CD8-positive, alpha-beta memory T cell (primary cell): ENCODE data around the gene C18orf32. TPM values are rescaled to one million over a fixed set of nuclear protein-coding genes. Genes with fewer than 3 reads are reported as not detected.

ENCODE experiments used
- CTCF ChIA-PET: fragments of 350-600 bp; sonication (Branson Sonifier 250); formaldehyde crosslinking; loops from one replicate; lab custom pipeline; 2021; ENCODE audit warnings: antibody characterized with exemption; lab: Charles Lee
- POLR2A ChIA-PET: fragments of 350-600 bp; sonication (Branson Sonifier 250); formaldehyde crosslinking; loops from one replicate; lab custom pipeline; 2021; ENCODE audit warnings: antibody characterized with exemption; lab: Charles Lee
- DNase-seq, 5 donors: peaks; one replicate each; pipeline versions ENCODE4 v3.0.0 to v3.0.0-alpha.2; 2020 to 2022; ENCODE audit warnings: mixed read lengths in 1 of 5
- H3K27ac ChIP-seq: one replicate; pipeline ENCODE4 v1.7.0; 2013; ENCODE audit warnings: low read depth, mild to moderate bottlenecking, low read length, moderate library complexity
- H3K27me3 ChIP-seq: 2 replicates; pipeline ENCODE4 v1.7.0; 2013; ENCODE audit warnings: low read length, mild to moderate bottlenecking; ENCODE audit not compliant: insufficient read depth, poor library complexity, severe bottlenecking
- H3K36me3 ChIP-seq: 2 replicates; pipeline ENCODE4 v1.7.0; 2013; ENCODE audit warnings: mild to moderate bottlenecking, low read length, moderate library complexity; ENCODE audit not compliant: insufficient read depth
- H3K4me1 ChIP-seq: 2 replicates; pipeline ENCODE4 v1.7.0; 2013; ENCODE audit warnings: mild to moderate bottlenecking, low read length, moderate library complexity; ENCODE audit not compliant: insufficient read depth
- H3K4me3 ChIP-seq: 2 replicates; pipeline ENCODE4 v1.7.0; 2013; ENCODE audit warnings: mild to moderate bottlenecking, low read length
- H3K9me3 ChIP-seq: 2 replicates; pipeline ENCODE4 v1.7.0; 2013; ENCODE audit warnings: mild to moderate bottlenecking, low read length
- H3K27ac Mint-ChIP-seq, 8 donors: one replicate each; pipeline ENCODE4 v1.8.0; 2020 to 2021; ENCODE audit warnings: mixed read lengths in 8 of 8, mild to moderate bottlenecking in 6 of 8, inconsistent platforms in 3 of 8, moderate library complexity in 3 of 8
- H3K27me3 Mint-ChIP-seq, 2 donors: one replicate each; pipeline ENCODE4 v1.8.0; 2020 to 2021; ENCODE audit warnings: mixed read lengths in 2 of 2, mild to moderate bottlenecking in 1 of 2, moderate library complexity in 1 of 2
- H3K36me3 Mint-ChIP-seq, 3 donors: one replicate each; pipeline ENCODE4 v1.8.0; 2020 to 2021; ENCODE audit warnings: mixed read lengths in 3 of 3, inconsistent platforms in 1 of 3, mild to moderate bottlenecking in 1 of 3
- H3K4me1 Mint-ChIP-seq, 3 donors: one replicate each; pipeline ENCODE4 v1.8.0; 2020 to 2021; ENCODE audit warnings: mixed read lengths in 3 of 3, inconsistent platforms in 1 of 3, mild to moderate bottlenecking in 1 of 3
- H3K4me3 Mint-ChIP-seq, 7 donors: one replicate each; pipeline ENCODE4 v1.8.0; 2020 to 2021; ENCODE audit warnings: mixed read lengths in 7 of 7, mild to moderate bottlenecking in 6 of 7, moderate library complexity in 4 of 7, inconsistent platforms in 2 of 7
- H3K9me3 Mint-ChIP-seq, 5 donors: one replicate each; pipeline ENCODE4 v1.8.0; 2020 to 2022; ENCODE audit warnings: mixed read lengths in 5 of 5, mild to moderate bottlenecking in 3 of 5, moderate library complexity in 2 of 5, inconsistent platforms in 1 of 5
- polyA plus RNA-seq: library from polyadenylated mRNA; unstranded; fragments of 300-500 nt; fragmentation: Illumina TruSeq; gene quantifications from one replicate; pipeline ENCODE4 v1.2.3, GENCODE V29; 2021
- total RNA-seq, 2 experiments: library from RNA; stranded (reverse); gene quantifications; one replicate each; pipeline ENCODE4 v1.2.3, GENCODE V29; 2021

Gene C18orf32
- total and polyA plus RNA-seq, 3 experiments from 2014 or later, result 23.4 to 99.9 (median 25.4) TPM

- Mint-ChIP-seq H3K9me3 (no peaks in the 10 kb centered on the region), H3K4me3 (no peak overlapping the region), H3K4me1 (peaks cover 16 to 26% (median 17%) of the 10 kb centered on the region in 3 donors), H3K27ac (peak overlapping the region in 2 of 8 donors; percentile 21 to 51), H3K27me3 (peaks cover 0 to 1% of the 10 kb centered on the region in 2 donors), H3K36me3 (peaks cover 4 to 41% (median 19%) of the 10 kb centered on the region in 3 donors)
- Histone ChIP-seq H3K36me3 (peaks cover 5% of the 10 kb centered on the region), H3K4me1 (no peaks in the 10 kb centered on the region), H3K27ac (no peak overlapping the region), H3K9me3 (no peaks in the 10 kb centered on the region), H3K27me3 (no peaks in the 10 kb centered on the region), H3K4me3 (no peak overlapping the region)
- ChIA-PET POLR2A (no interaction called here), CTCF (no interaction called here)
- no peak for DNase-seq
Measured at GRCh38 chr18:49431165-49431962, 55.7 kb downstream of the C18orf32 start.

Other genes with a start within 250 kb of the C18orf32 start
- 10 to 100 TPM; 71.6 to 76.8 TPM for gene DYM, start 26.6 kb downstream of the C18orf32 start, total RNA-seq
- gene DYM, start 26.6 kb downstream of the C18orf32 start, polyA plus RNA-seq, result 40.5 TPM
- 1,000 to 10,000 TPM; 2,009 to 2,032 TPM for gene RPL17, start 5.2 kb upstream of the C18orf32 start, total RNA-seq
- gene RPL17, start 5.2 kb upstream of the C18orf32 start, polyA plus RNA-seq, result 1,866 TPM
- not detected for gene LIPG, start 74.8 kb upstream of the C18orf32 start, total RNA-seq
- not detected for gene LIPG, start 74.8 kb upstream of the C18orf32 start, polyA plus RNA-seq